ENCODE measurements around the gene OTOF. TPM values are rescaled to one million over a fixed set of nuclear protein-coding genes. Genes with fewer than 3 reads are reported as not detected.
A peak's percentile ranks its signal among the peaks of the same experiment; 100 is the strongest.

OTOF gene
- total and polyA plus RNA-seq, 2 of the 13 experiments (the other 11 are each of a cell fraction or from before 2014, with no cell fraction given): 0.04 TPM; not detected in 1

DNA sequence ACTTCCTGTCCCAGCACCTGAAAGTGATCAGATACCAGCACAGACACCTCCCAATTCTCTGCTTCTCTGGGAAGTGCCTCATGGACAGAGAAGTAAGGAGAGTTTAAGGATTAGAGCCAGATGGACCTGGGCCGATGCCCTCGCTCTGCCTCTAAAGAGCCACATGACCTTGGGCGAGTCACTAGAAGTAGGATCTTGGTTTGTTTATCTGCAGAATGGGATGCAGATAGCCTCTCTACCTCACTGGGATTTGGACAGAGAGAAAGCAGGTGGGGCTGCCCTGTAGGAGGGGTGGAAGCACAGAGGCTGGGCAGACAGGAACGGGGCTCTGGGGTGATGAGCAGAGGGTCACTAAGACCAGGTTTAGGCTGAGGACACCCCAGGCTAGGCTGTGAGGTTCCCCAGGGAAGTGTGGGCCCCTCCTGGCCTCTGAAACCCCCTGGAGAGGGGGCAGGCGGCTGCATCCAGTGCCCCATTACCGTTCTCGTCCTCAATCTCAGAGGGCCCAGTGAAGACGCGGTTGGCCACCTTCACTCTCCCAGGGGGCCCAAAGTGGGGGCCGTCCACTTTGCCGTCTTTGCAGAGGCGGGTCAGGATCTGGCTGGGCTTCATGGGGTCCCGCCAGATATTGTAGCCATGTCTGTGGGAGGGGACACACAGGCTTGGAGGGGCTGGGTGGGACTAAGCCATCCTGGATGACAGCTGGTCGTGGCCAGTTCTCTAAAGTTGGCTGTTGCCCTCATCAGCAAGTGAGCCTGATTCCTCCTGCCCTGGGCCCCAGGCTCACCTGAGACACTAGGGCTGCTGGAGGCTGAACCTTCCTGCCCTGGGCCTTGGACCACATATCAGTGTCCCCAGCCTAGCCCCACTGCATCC lies 13.3 kb downstream of the OTOF start:
- Histone ChIP-seq H3K36me3 (replicated peaks in 1 of 2; ENCODE audit: control insufficient read depth in 1 of 2, insufficient read depth in 2 of 2, low read length in 2 of 2) (no peaks in the 10 kb centered on the region), H2AFZ (ENCODE audit: low read length) (no peak overlapping the region), H3K4me2 (ENCODE audit: low read depth, low read length) (no peak overlapping the region), H3K4me1 (ENCODE audit: insufficient read depth, low read length) (peaks cover 18% of the 10 kb centered on the region), H3K79me2 (ENCODE audit: insufficient read depth, low read length) (no peaks in the 10 kb centered on the region), H3K4me3 (replicated peaks in 1 of 3; ENCODE audit: insufficient read depth in 1 of 3, low read depth in 2 of 3, low read length in 3 of 3) (no peak overlapping the region), H3K9me3 (ENCODE audit: low read length) (peaks cover 5% of the 10 kb centered on the region), H3K27me3 (ENCODE audit: control insufficient read depth in 1 of 2, insufficient read depth in 2 of 2, low read length in 2 of 2) (0 out of 5 replicates have a peak, but pooled peaks cover 0 to 3% of the 10 kb centered on the region in 2 experiments), H3K27ac (ENCODE audit: extremely low read length, insufficient read depth, low read length) (no peak overlapping the region), H4K20me1 (ENCODE audit: insufficient read depth, low read length) (no peaks in the 10 kb centered on the region), H3K9ac (ENCODE audit: insufficient read depth, low read depth, low read length) (no peak overlapping the region)
- intact Hi-C loops (cut with micrococcal nuclease; ENCODE audit: unreplicated experiment) (loop anchor here (5.0 to 10.0 kb wide), 2 partner anchors 117 to 510 kb away; partner anchors contain the start of genes ADGRF3 and SELENOI), in situ Hi-C loops (cut with HindIII; ENCODE audit: extremely low pct_ligation_motif_present, low pct_unique_long_range_greater_than_20kb) (loop anchor here (5.0 to 10.0 kb wide), 2 partner anchors 147 to 230 kb away; no protein-coding TSS in a partner anchor)
- 47% methylated on average over 9 of the region's 14 CpGs for WGBS (ENCODE audit: low lambda C conversion rate)
- no peak for TF ChIP-seq ELF1 (CRISPR knock-in tag; IDR thresholded peaks at IDR 0.05)
- 0 out of 2 replicates have a peak, but pooled peaks have one; percentile 6 for TF ChIP-seq ZNF253 (CRISPR knock-in tag; IDR thresholded peaks at IDR 0.05; ENCODE audit: borderline replicate concordance)
- no peak for TF ChIP-seq POGK (CRISPR knock-in tag; conservative IDR thresholded peaks at IDR 0.05)
- TF ChIP-seq ZNF264 (CRISPR knock-in tag; IDR thresholded peaks at IDR 0.05): no peak
- no peak for TF ChIP-seq CBFB (CRISPR knock-in tag; IDR thresholded peaks at IDR 0.05)
- no peak for TF ChIP-seq ZNF773 (CRISPR knock-in tag; IDR thresholded peaks at IDR 0.05; ENCODE audit: borderline replicate concordance)
- no peak for TF ChIP-seq ATF7-NPFF (CRISPR knock-in tag; IDR thresholded peaks at IDR 0.05; ENCODE audit: low read depth)
- no peak for TF ChIP-seq ZFP91 (CRISPR knock-in tag; IDR thresholded peaks at IDR 0.05; ENCODE audit: borderline replicate concordance)
- TF ChIP-seq ZNF44 (CRISPR knock-in tag; IDR thresholded peaks at IDR 0.05): no peak
- TF ChIP-seq MEF2D (CRISPR knock-in tag; IDR thresholded peaks at IDR 0.05): no peak
- no peak for TF ChIP-seq ZFP36L1 (CRISPR knock-in tag; IDR thresholded peaks at IDR 0.05)
- no peak for TF ChIP-seq SMAD9 (CRISPR knock-in tag; IDR thresholded peaks at IDR 0.05)
- TF ChIP-seq, protein P1, sequence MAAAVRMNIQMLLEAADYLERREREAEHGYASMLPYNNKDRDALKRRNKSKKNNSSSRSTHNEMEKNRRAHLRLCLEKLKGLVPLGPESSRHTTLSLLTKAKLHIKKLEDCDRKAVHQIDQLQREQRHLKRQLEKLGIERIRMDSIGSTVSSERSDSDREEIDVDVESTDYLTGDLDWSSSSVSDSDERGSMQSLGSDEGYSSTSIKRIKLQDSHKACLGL (CRISPR knock-in tag; IDR thresholded peaks at IDR 0.05): no peak
- no peak for TF ChIP-seq CTCF (CRISPR knock-in tag; IDR thresholded peaks at IDR 0.05)
- TF ChIP-seq ZNF629 (CRISPR knock-in tag; conservative IDR thresholded peaks at IDR 0.05): peak; percentile 70
- no peak for TF ChIP-seq MYC (CRISPR knock-in tag; IDR thresholded peaks at IDR 0.05; ENCODE audit: borderline replicate concordance)
- no peak for TF ChIP-seq ELF3 (CRISPR knock-in tag; IDR thresholded peaks at IDR 0.05)
- TF ChIP-seq NRL (CRISPR knock-in tag; IDR thresholded peaks at IDR 0.05; ENCODE audit: borderline replicate concordance): no peak
- DNase-seq (ENCODE audit: low spot score) (no peak), FAIRE-seq (peak; percentile 28), ATAC-seq (no peak)
- CTCF ChIA-PET (ENCODE audit: low intra/inter-chr PET ratio, low total read pairs): no interaction called here
- POLR2A ChIA-PET: no interaction called here
- no TSS peak for BruUV-seq (replicated peaks)

Data from HepG2 (cell line).